GM12892 (cell line): Measurements from ENCODE around the gene CPNE9.

Source experiments
- POLR2A ChIP-seq: IDR thresholded peaks from 2 replicates; pipeline ENCODE4 v1.6.1; 2011; ENCODE audit warnings: low read depth, low read length, control low read depth
- TAF1 ChIP-seq: IDR thresholded peaks from 2 replicates; pipeline ENCODE4 v1.6.1; 2011; ENCODE audit warnings: low read depth, mild to moderate bottlenecking, control low read depth, low read length, borderline replicate concordance

DNA sequence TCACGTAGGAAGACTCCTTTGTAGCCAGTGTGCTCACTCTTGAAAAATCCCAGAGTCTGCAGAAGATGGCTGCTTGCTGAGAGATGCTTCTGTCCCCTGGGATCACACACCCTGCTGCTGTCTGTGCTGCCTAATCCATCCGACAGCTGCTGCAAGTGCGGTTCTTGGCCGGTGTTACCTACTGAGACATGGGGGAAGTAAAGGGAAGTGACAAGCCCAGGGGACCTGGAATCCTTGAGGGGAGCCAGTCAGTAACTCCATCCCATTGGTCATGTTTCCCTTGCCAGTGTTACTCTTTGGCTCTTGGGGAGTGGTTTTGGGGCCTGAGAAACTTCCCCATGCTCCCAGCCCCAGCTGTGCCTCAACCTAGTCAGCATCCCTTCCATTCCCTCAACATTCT lies 8.3 kb upstream of the CPNE9 start:
- TF ChIP-seq POLR2A: no peak
- TF ChIP-seq TAF1: no peak
